ENCODE data around the gene CGN.

The CGN gene

GRCh38 chr1:151562661-151563060, 51.5 kb downstream of the CGN start:
- DNase-seq = no peak

GRCh38 chr1:151563376-151563775, 52.2 kb downstream of the CGN start:
- no peak for DNase-seq

GRCh38 chr1:151565502-151566189, 54.5 kb downstream of the CGN start:
- DNase-seq = no peak

- DNase-seq = peak; percentile 21
These were observed 57.5 kb downstream of the CGN start for GRCh38 chr1:151568626-151569088.

- no peak for DNase-seq
These were observed 59.6 kb downstream of the CGN start for GRCh38 chr1:151570819-151571218.

GRCh38 chr1:151574575-151575529, 63.7 kb downstream of the CGN start:
- DNase-seq = peak; percentile 95

GRCh38 chr1:151577173-151577572, 66.0 kb downstream of the CGN start:
- no peak for DNase-seq

- DNase-seq = no peak
These were observed 67.8 kb downstream of the CGN start for GRCh38 chr1:151578941-151579340.

GRCh38 chr1:151579436-151580225, 68.4 kb downstream of the CGN start:
- DNase-seq = peak; percentile 83

GRCh38 chr1:151581451-151581850, 70.3 kb downstream of the CGN start:
- DNase-seq = no peak

GRCh38 chr1:151581921-151582320, 70.7 kb downstream of the CGN start:
- DNase-seq = no peak

GRCh38 chr1:151583796-151584195, 72.6 kb downstream of the CGN start:
- no peak for DNase-seq

GRCh38 chr1:151584278-151584677, 73.1 kb downstream of the CGN start:
- no peak for DNase-seq

GRCh38 chr1:151584780-151585179, 73.6 kb downstream of the CGN start:
- DNase-seq = no peak

- peak; percentile 82 for DNase-seq
These were observed 74.4 kb downstream of the CGN start for GRCh38 chr1:151585622-151586021.
